WTC11 (cell line): ENCODE results near the gene DPY19L3.

Experiments
- AR ChIP-seq: fragments of 250-450 bp; sonication (Bioruptor Pico); IDR thresholded peaks from 2 replicates; pipeline ENCODE4 v1.9.0; 2021; ENCODE audit warnings: mild to moderate bottlenecking
- ATF2 ChIP-seq: sonication (generic); formaldehyde crosslinking; IDR thresholded peaks from 2 replicates; pipeline ENCODE4 v1.8.1; 2022; ENCODE audit warnings: low read depth, missing genetic modification reagents, borderline replicate concordance
- ATF3 ChIP-seq: sonication (generic); formaldehyde crosslinking; conservative IDR thresholded peaks from 2 replicates; pipeline ENCODE4 v1.8.1; 2022; ENCODE audit warnings: mild to moderate bottlenecking, missing genetic modification reagents
- CTCF ChIP-seq: fragments of 200-600 bp; IDR thresholded peaks from 2 replicates; pipeline ENCODE4 v1.8.0; 2022; ENCODE audit warnings: antibody characterized with exemption
- HMGXB4 ChIP-seq: sonication (generic); formaldehyde crosslinking; IDR thresholded peaks from 2 replicates; pipeline ENCODE4 v1.8.1; 2023; ENCODE audit warnings: mild to moderate bottlenecking, moderate library complexity, missing genetic modification reagents
- JUN ChIP-seq: sonication (generic); formaldehyde crosslinking; IDR thresholded peaks from 2 replicates; pipeline ENCODE4 v1.8.0; 2023; ENCODE audit warnings: mild to moderate bottlenecking, missing genetic modification reagents
- KAT7 ChIP-seq: sonication (generic); formaldehyde crosslinking; IDR thresholded peaks from 2 replicates; pipeline ENCODE4 v1.8.1; 2023; ENCODE audit warnings: missing genetic modification reagents, mild to moderate bottlenecking, borderline replicate concordance
- SOX15 ChIP-seq: fragments of 250-450 bp; sonication (Bioruptor Pico); IDR thresholded peaks from 2 replicates; pipeline ENCODE4 v1.9.0; 2021; ENCODE audit warnings: mild to moderate bottlenecking
- TEAD1 ChIP-seq: sonication (generic); formaldehyde crosslinking; IDR thresholded peaks from 2 replicates; pipeline ENCODE4 v1.8.0; 2022; ENCODE audit warnings: mild to moderate bottlenecking, missing genetic modification reagents

GRCh38 chr19:32415246-32415645 lies 9.7 kb downstream of the DPY19L3 start:
- TF ChIP-seq ATF3 (no peak), CTCF (no peak), TEAD1 (CRISPR knock-in tag) (no peak), HMGXB4 (CRISPR knock-in tag) (no peak), AR (CRISPR knock-in tag) (no peak), KAT7 (CRISPR knock-in tag) (no peak), SOX15 (CRISPR knock-in tag) (no peak), JUN (no peak), ATF2 (no peak)
